HepG2 (cell line): Measurements from ENCODE around the gene UBE2U. TPM values are rescaled to one million over a fixed set of nuclear protein-coding genes. Genes with fewer than 3 reads are reported as not detected.
A peak's percentile ranks its signal among the peaks of the same experiment; 100 is the strongest.

ENCODE experiments used
- ATAC-seq: fragments of 200-7000 bp; cut with Tn5 transposase; 3 replicates; pipeline ENCODE4 v1.9.1; 2020; ENCODE audit warnings: mild to moderate bottlenecking, moderate library complexity
- BruUV-seq: library from RNA; stranded (reverse); fragments of 400-500 nt; replicated peaks from 2 replicates; lab custom pipeline; 2021; lab: Mats Ljungman, UMichigan
- CTCF ChIA-PET: fragments of 300-600 bp; formaldehyde crosslinking; extraction: SDS; loops from one replicate; lab custom pipeline; 2021; ENCODE audit warnings: low total read pairs, inconsistent platforms, low intra/inter-chr PET ratio; lab: Yijun Ruan, JAX
- POLR2A ChIA-PET: fragments of 350-600 bp; sonication (Branson Sonifier 250); formaldehyde crosslinking; loops from one replicate; lab custom pipeline; 2020; ENCODE audit warnings: antibody characterized with exemption, inconsistent platforms; lab: Yijun Ruan, JAX
- DNase-seq: peaks from one replicate; pipeline ENCODE4 v3.0.0-alpha.2; 2015; ENCODE audit warnings: low spot score
- FAIRE-seq: peaks from 3 replicates; lab custom pipeline; 2011; peaks lifted over from hg19 to GRCh38; lab: Jason Lieb, UNC
- H2AFZ ChIP-seq: one replicate; pipeline ENCODE4 v1.6.1; 2011; ENCODE audit warnings: low read length, inconsistent platforms
- H3K27ac ChIP-seq: fragments of 300-600 bp; 3 replicates; pipeline ENCODE4 v1.8.0; 2011; ENCODE audit warnings: mixed run types, mild to moderate bottlenecking, mixed read lengths, low read length, inconsistent platforms; ENCODE audit not compliant: insufficient read depth; ENCODE audit errors: extremely low read length
- H3K27me3 ChIP-seq, 2 experiments: fragments of 200-600 bp in 1 of 2; 2 replicates in 1 of 2; 3 replicates in 1 of 2; pipeline versions ENCODE4 v1.6.0 to v1.8.0; 2011; ENCODE audit warnings: low read length in 2 of 2, mild to moderate bottlenecking in 2 of 2, moderate library complexity in 2 of 2, inconsistent platforms in 1 of 2; ENCODE audit not compliant: insufficient read depth in 2 of 2, control insufficient read depth in 1 of 2
- H3K36me3 ChIP-seq, 2 experiments: fragments of 200-600 bp in 1 of 2; replicated peaks in 1 of 2; 2 replicates in 1 of 2; 3 replicates in 1 of 2; pipeline versions ENCODE4 v1.5.1 to v1.8.0; 2011; ENCODE audit warnings: low read length in 2 of 2, inconsistent platforms in 1 of 2; ENCODE audit not compliant: insufficient read depth in 2 of 2, control insufficient read depth in 1 of 2
- H3K4me1 ChIP-seq: 2 replicates; pipeline ENCODE4 v1.5.1; 2012; ENCODE audit warnings: low read length, inconsistent platforms; ENCODE audit not compliant: insufficient read depth
- H3K4me2 ChIP-seq: 2 replicates; pipeline ENCODE4 v1.6.0; 2011; ENCODE audit warnings: low read depth, low read length, inconsistent platforms
- H3K4me3 ChIP-seq, 3 experiments: fragments of 200-600 bp in 1 of 3; sonication (generic), shearing (Covaris generic) in 1 of 3; replicated peaks in 1 of 3; 2 replicates each; pipeline ENCODE4 v1.5.1; 2011 to 2016; ENCODE audit warnings: low read length in 3 of 3, inconsistent platforms in 2 of 3, low read depth in 2 of 3, mild to moderate bottlenecking in 2 of 3, control low read depth in 1 of 3, mixed read lengths in 1 of 3; ENCODE audit not compliant: insufficient read depth in 1 of 3
- H3K79me2 ChIP-seq: one replicate; pipeline ENCODE4 v1.6.1; 2011; ENCODE audit warnings: low read length, inconsistent platforms; ENCODE audit not compliant: insufficient read depth
- H3K9ac ChIP-seq: 2 replicates; pipeline ENCODE4 v1.6.0; 2011; ENCODE audit warnings: mild to moderate bottlenecking, low read depth, low read length, inconsistent platforms; ENCODE audit not compliant: insufficient read depth
- H3K9me3 ChIP-seq: 2 replicates; pipeline ENCODE4 v1.5.1; 2012; ENCODE audit warnings: mild to moderate bottlenecking, low read length
- H4K20me1 ChIP-seq: 2 replicates; pipeline ENCODE4 v1.6.0; 2011; ENCODE audit warnings: inconsistent platforms, mild to moderate bottlenecking, low read length, moderate library complexity; ENCODE audit not compliant: insufficient read depth
- GABPA ChIP-seq, 2 experiments: IDR thresholded peaks; 2 replicates each; pipeline ENCODE4 v1.6.1; 2011 to 2016; ENCODE audit warnings: low read depth in 2 of 2, low read length in 1 of 2, missing biosample characterization in 1 of 2, missing genetic modification characterization in 1 of 2
- GABPB1 ChIP-seq: IDR thresholded peaks from 2 replicates; pipeline ENCODE4 v1.6.1; 2016; ENCODE audit warnings: mild to moderate bottlenecking, missing genetic modification reagents, moderate library complexity, missing compliant biosample characterization
- MAFG ChIP-seq: sonication (generic); formaldehyde crosslinking; IDR thresholded peaks from 2 replicates; pipeline ENCODE4 v1.5.1; 2020; ENCODE audit warnings: mild to moderate bottlenecking, missing genetic modification reagents
- NFATC3 ChIP-seq: sonication (generic); formaldehyde crosslinking; IDR thresholded peaks from 2 replicates; pipeline ENCODE4 v1.5.1; 2020; ENCODE audit warnings: mild to moderate bottlenecking, missing genetic modification reagents
- ONECUT2 ChIP-seq: sonication (generic); formaldehyde crosslinking; IDR thresholded peaks from 2 replicates; pipeline ENCODE4 v1.4.0; 2020; ENCODE audit warnings: missing genetic modification reagents
- REPIN1 ChIP-seq: sonication (generic); formaldehyde crosslinking; IDR thresholded peaks from 2 replicates; pipeline ENCODE4 v1.8.0; 2022; ENCODE audit warnings: missing genetic modification reagents, low read depth, mild to moderate bottlenecking, borderline replicate concordance
- SMC3 ChIP-seq: IDR thresholded peaks from 2 replicates; pipeline ENCODE4 v1.6.1; 2011; ENCODE audit warnings: low read length, improper control_type of control experiment
- STAG1 ChIP-seq: sonication (generic); formaldehyde crosslinking; IDR thresholded peaks from 2 replicates; pipeline ENCODE4 v1.4.0; 2020; ENCODE audit warnings: missing genetic modification reagents
- TBP ChIP-seq: sonication (generic); formaldehyde crosslinking; IDR thresholded peaks from 2 replicates; pipeline ENCODE4 v1.5.0; 2020; ENCODE audit warnings: missing genetic modification reagents
- U2AF2 ChIP-seq: fragments of 200-400 bp; formaldehyde crosslinking; IDR thresholded peaks from 2 replicates; pipeline ENCODE4 v1.6.1; 2017; ENCODE audit warnings: low read depth, mild to moderate bottlenecking, low read length
- ZFP1 ChIP-seq: IDR thresholded peaks from 2 replicates; pipeline ENCODE4 v1.6.1; 2016
- ZFP82 ChIP-seq: sonication (generic); formaldehyde crosslinking; IDR thresholded peaks from 2 replicates; pipeline ENCODE4 v1.5.1; 2020; ENCODE audit warnings: mild to moderate bottlenecking, missing genetic modification reagents, borderline replicate concordance
- ZNF354B ChIP-seq: sonication (generic); formaldehyde crosslinking; IDR thresholded peaks from 2 replicates; pipeline ENCODE4 v1.8.0; 2022; ENCODE audit warnings: mild to moderate bottlenecking, missing genetic modification reagents
- ZNF496 ChIP-seq: sonication (generic); formaldehyde crosslinking; IDR thresholded peaks from 2 replicates; pipeline ENCODE4 v1.8.1; 2023; ENCODE audit warnings: mild to moderate bottlenecking, moderate library complexity, missing genetic modification reagents; ENCODE audit not compliant: insufficient replicate concordance
- ZNF546 ChIP-seq: sonication (generic); formaldehyde crosslinking; conservative IDR thresholded peaks from 2 replicates; pipeline ENCODE4 v1.8.1; 2023; ENCODE audit warnings: mild to moderate bottlenecking, missing genetic modification reagents
- ZNF629 ChIP-seq: sonication (generic); formaldehyde crosslinking; conservative IDR thresholded peaks from 2 replicates; pipeline ENCODE4 v1.5.0; 2020; ENCODE audit warnings: missing genetic modification reagents
- ZNF766 ChIP-seq: sonication (generic); formaldehyde crosslinking; IDR thresholded peaks from 2 replicates; pipeline ENCODE4 v1.5.0; 2020; ENCODE audit warnings: missing genetic modification reagents, borderline replicate concordance
- WGBS: methylation state at CpG from one replicate; pipeline ENCODE4 v1.1.6; 2017; ENCODE audit warnings: low lambda C conversion rate; 5-methylcytosine and 5-hydroxymethylcytosine counted together
- in situ Hi-C: cut with HindIII; loops from 2 replicates; pipeline ENCODE4 v1.10.0; 2017; ENCODE audit warnings: low pct_unique_long_range_greater_than_20kb; ENCODE audit not compliant: extremely low pct_ligation_motif_present
- intact Hi-C: fragments of 100-400 bp; cut with micrococcal nuclease; formaldehyde crosslinking; loops from one replicate; pipeline ENCODE4 v1.10.0; 2022; ENCODE audit not compliant: unreplicated experiment
- polyA plus RNA-seq, 8 experiments: library from polyadenylated mRNA; depleted of rRNA in 3 of 8; stranded (reverse) in 7 of 8; unstranded in 1 of 8; fragments of >200 nt; fragmentation: Illumina TruSeq in 4 of 8; extraction: Trizol in 4 of 8; gene quantifications; 2 replicates each; pipeline versions ENCODE4 v1.2.1 to v1.2.3, GENCODE V29; 2011 to 2016; ENCODE audit warnings: low read depth in 4 of 8, missing spikeins in 1 of 8, mixed read lengths in 1 of 8; ENCODE audit not compliant: insufficient read depth in 1 of 8
- total RNA-seq, 5 experiments: library from RNA; depleted of rRNA; stranded (reverse); fragments of >200 nt; fragmentation: Illumina TruSeq; extraction: Trizol; gene quantifications; 2 replicates each; pipeline ENCODE4 v1.2.3, GENCODE V29; 2016; ENCODE audit warnings: low read depth in 1 of 5
- TF ChIP-seq, protein P1 (sequence below): sonication (generic); formaldehyde crosslinking; IDR thresholded peaks from 2 replicates; pipeline ENCODE4 v1.5.0; 2020; ENCODE audit warnings: mild to moderate bottlenecking, missing genetic modification reagents, moderate library complexity
- TF ChIP-seq, protein P2 (sequence below): sonication (generic); formaldehyde crosslinking; IDR thresholded peaks from 2 replicates; pipeline ENCODE4 v1.9.0; 2021; ENCODE audit warnings: missing genetic modification reagents, borderline replicate concordance

UBE2U gene
- total and polyA plus RNA-seq, 2 of the 13 experiments (the other 11 are each of a cell fraction or from before 2014, with no cell fraction given), result not detected

DNA sequence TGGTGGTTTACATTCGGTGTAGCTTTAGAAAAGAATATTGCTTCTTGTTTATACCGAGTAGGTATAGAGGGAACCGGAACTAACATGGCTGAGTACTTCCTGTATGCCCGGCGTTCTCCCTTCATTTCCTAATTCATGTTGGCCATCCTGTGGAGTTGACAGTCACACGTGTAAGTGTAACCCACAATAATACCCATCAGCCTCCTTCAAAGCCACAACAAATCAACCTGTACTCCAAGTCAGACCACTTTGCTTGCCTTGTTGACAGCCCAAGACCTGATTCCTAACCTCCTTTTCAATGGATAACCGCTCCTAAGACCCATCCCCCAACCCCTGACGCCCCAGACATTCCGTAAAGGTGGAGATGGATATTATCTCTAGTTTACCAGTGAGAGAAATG is 42.1 kb downstream of the UBE2U start (continued):
- peak; percentile 50 for TF ChIP-seq GABPA (IDR thresholded peaks at IDR 0.05; ENCODE audit: low read depth, low read length)
- TF ChIP-seq GABPA (CRISPR knock-in tag; IDR thresholded peaks at IDR 0.05; ENCODE audit: low read depth), result peak; percentile 89
- peak; percentile 66 for TF ChIP-seq GABPB1
- TF ChIP-seq ZFP82 (CRISPR knock-in tag), result no peak
- TF ChIP-seq TBP, result no peak

DNA sequence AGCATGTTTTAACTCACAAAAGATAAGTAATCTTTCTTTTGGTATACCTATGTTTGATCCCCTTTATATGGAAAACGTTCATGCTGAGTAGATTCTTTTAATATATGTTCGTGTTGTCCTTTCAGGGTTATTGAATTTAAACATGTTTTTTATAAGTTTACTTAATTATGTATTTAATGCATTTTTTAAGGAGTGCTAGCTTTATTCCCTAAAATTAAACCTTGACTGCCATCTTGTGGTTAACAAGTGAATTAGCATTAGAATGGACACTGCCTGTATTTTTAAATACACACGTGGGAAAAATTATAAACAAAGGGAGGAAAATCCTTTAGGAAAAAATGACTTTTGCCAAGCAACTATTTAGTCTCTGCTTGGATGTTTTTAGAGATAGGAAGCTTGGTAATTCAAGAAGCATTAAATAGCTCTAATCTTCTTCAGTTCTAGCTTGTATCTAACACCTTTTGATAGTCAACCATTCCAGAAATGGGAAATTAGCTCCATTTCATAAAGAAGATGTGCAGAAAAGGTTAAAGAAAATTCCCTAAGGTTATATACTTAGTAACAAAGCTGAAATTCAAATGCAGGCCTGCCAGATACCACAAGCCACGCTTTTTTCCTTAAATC is 43.0 kb downstream of the UBE2U start:
- intact Hi-C loops, result loop anchor here (1.0 to 10.0 kb wide), 8 partner anchors 110 to 929 kb away; partner anchors contain the start of gene ROR1
- H3K27ac ChIP-seq, result no peak overlapping the region
- H3K36me3 ChIP-seq, result no peaks in the 10 kb centered on the region
- CTCF ChIA-PET, result interaction anchor here (0.9 to 2.0 kb wide), 5 partner anchors 572 to 1406 kb away, joined by 3 to 12 read pairs (median 12); no protein-coding TSS in a partner anchor
- WGBS, result 1% methylated on average over 4 of the region's 4 CpGs
- ATAC-seq, result no peak
- FAIRE-seq, result no peak
- H3K4me3 ChIP-seq, result no peak overlapping the region
- in situ Hi-C loops, result no loop called here
- BruUV-seq, result no TSS peak
- no peaks in the 10 kb centered on the region for H3K9me3 ChIP-seq
- peaks cover 15% of the 10 kb centered on the region; the same call in 1 of the 2 replicates for H3K4me1 ChIP-seq
- no peaks in the 10 kb centered on the region for H4K20me1 ChIP-seq
- H3K9ac ChIP-seq, result no peak overlapping the region
- peak; percentile 25 for DNase-seq
- peaks cover 0 to 3% of the 10 kb centered on the region in 2 experiments; a peak in 1 of 5 replicates for H3K27me3 ChIP-seq
- POLR2A ChIA-PET, result no interaction called here
- H3K4me2 ChIP-seq, result no peak overlapping the region
- H2AFZ ChIP-seq, result no peak overlapping the region
- H3K79me2 ChIP-seq, result no peaks in the 10 kb centered on the region
- TF ChIP-seq ZNF354B (CRISPR knock-in tag), result no peak
- TF ChIP-seq U2AF2, result no peak
- no peak for TF ChIP-seq MAFG
- TF ChIP-seq ZNF546 (CRISPR knock-in tag), result no peak
- TF ChIP-seq NFATC3 (CRISPR knock-in tag), result no peak
- no peak for TF ChIP-seq ZFP1
- TF ChIP-seq, protein P1, sequence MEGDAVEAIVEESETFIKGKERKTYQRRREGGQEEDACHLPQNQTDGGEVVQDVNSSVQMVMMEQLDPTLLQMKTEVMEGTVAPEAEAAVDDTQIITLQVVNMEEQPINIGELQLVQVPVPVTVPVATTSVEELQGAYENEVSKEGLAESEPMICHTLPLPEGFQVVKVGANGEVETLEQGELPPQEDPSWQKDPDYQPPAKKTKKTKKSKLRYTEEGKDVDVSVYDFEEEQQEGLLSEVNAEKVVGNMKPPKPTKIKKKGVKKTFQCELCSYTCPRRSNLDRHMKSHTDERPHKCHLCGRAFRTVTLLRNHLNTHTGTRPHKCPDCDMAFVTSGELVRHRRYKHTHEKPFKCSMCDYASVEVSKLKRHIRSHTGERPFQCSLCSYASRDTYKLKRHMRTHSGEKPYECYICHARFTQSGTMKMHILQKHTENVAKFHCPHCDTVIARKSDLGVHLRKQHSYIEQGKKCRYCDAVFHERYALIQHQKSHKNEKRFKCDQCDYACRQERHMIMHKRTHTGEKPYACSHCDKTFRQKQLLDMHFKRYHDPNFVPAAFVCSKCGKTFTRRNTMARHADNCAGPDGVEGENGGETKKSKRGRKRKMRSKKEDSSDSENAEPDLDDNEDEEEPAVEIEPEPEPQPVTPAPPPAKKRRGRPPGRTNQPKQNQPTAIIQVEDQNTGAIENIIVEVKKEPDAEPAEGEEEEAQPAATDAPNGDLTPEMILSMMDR (CRISPR knock-in tag), result peak; percentile 61
- no peak for TF ChIP-seq ONECUT2 (CRISPR knock-in tag)
- no peak for TF ChIP-seq ZNF629 (CRISPR knock-in tag)
- TF ChIP-seq SMC3, result peak; percentile 36; the same call in 1 of the 2 replicates
- TF ChIP-seq, protein P2, sequence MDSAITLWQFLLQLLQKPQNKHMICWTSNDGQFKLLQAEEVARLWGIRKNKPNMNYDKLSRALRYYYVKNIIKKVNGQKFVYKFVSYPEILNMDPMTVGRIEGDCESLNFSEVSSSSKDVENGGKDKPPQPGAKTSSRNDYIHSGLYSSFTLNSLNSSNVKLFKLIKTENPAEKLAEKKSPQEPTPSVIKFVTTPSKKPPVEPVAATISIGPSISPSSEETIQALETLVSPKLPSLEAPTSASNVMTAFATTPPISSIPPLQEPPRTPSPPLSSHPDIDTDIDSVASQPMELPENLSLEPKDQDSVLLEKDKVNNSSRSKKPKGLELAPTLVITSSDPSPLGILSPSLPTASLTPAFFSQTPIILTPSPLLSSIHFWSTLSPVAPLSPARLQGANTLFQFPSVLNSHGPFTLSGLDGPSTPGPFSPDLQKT (CRISPR knock-in tag), result no peak
- no peak for TF ChIP-seq REPIN1 (CRISPR knock-in tag)
- TF ChIP-seq STAG1, result peak; percentile 81
- TF ChIP-seq ZNF766, result no peak
- no peak for TF ChIP-seq ZNF496 (CRISPR knock-in tag)
